Liver (tissue), 9 donors: Measurements from ENCODE around the gene MED6. TPM values are rescaled to one million over a fixed set of nuclear protein-coding genes. Genes with fewer than 3 reads are reported as not detected.
A peak's percentile ranks its signal among the peaks of the same experiment; 100 is the strongest.

ENCODE experiments used
- DNase-seq: peaks from one replicate; pipeline ENCODE4 v3.0.0-alpha.2; 2017; ENCODE audit warnings: low spot score
- H3K27ac ChIP-seq, 2 donors: one replicate each; pipeline ENCODE4 v1.7.0; 2013; ENCODE audit warnings: inconsistent platforms in 2 of 2, low read length in 2 of 2, control low read depth in 1 of 2, low read depth in 1 of 2, mild to moderate bottlenecking in 1 of 2
- H3K27me3 ChIP-seq, 4 donors: one replicate each; pipeline versions ENCODE4 v1.6.1 to v1.7.0; 2013; ENCODE audit warnings: low read length in 3 of 4, inconsistent platforms in 1 of 4, mild to moderate bottlenecking in 1 of 4, moderate library complexity in 1 of 4; ENCODE audit not compliant: control insufficient read depth in 4 of 4, insufficient read depth in 4 of 4
- H3K36me3 ChIP-seq, 4 donors: one replicate each; pipeline versions ENCODE4 v1.6.1 to v1.7.0; 2013; ENCODE audit warnings: low read length in 3 of 4, mild to moderate bottlenecking in 3 of 4, low read depth in 1 of 4, moderate library complexity in 1 of 4; ENCODE audit not compliant: control insufficient read depth in 4 of 4, insufficient read depth in 3 of 4
- H3K4me1 ChIP-seq, 4 donors: one replicate each; pipeline versions ENCODE4 v1.6.1 to v1.7.0; 2013; ENCODE audit warnings: low read length in 3 of 4, mild to moderate bottlenecking in 3 of 4, moderate library complexity in 1 of 4; ENCODE audit not compliant: control insufficient read depth in 4 of 4, insufficient read depth in 4 of 4
- H3K4me3 ChIP-seq, 3 donors: one replicate each; pipeline versions ENCODE4 v1.6.1 to v1.7.0; 2013; ENCODE audit warnings: low read length in 3 of 3, control low read depth in 1 of 3, low read depth in 1 of 3, mild to moderate bottlenecking in 1 of 3
- H3K9ac ChIP-seq, 2 donors: one replicate each; pipeline ENCODE4 v1.7.0; 2013; ENCODE audit warnings: low read length in 2 of 2, mild to moderate bottlenecking in 2 of 2, moderate library complexity in 2 of 2, control low read depth in 1 of 2, low read depth in 1 of 2
- H3K9me3 ChIP-seq, 4 donors: one replicate each; pipeline versions ENCODE4 v1.6.1 to v1.7.0; 2013; ENCODE audit warnings: low read length in 3 of 4; ENCODE audit not compliant: control insufficient read depth in 4 of 4
- ATF3 ChIP-seq: IDR thresholded peaks from 2 replicates; pipeline ENCODE4 v1.6.1; 2016; ENCODE audit warnings: antibody characterized with exemption
- CTCF ChIP-seq: fragments of 150-350 bp; IDR thresholded peaks from 2 replicates; pipeline ENCODE4 v1.5.1; 2017; ENCODE audit warnings: improper control_type of control experiment, low read depth, low read length; ENCODE audit not compliant: missing input control
- EGR1 ChIP-seq, 2 donors: IDR thresholded peaks; 2 replicates each; pipeline ENCODE4 v1.6.1; 2016 to 2018; ENCODE audit warnings: antibody characterized with exemption in 2 of 2, low read depth in 2 of 2
- FOXA1 ChIP-seq: IDR thresholded peaks from 2 replicates; pipeline ENCODE4 v1.6.1; 2016; ENCODE audit warnings: antibody characterized with exemption
- FOXA2 ChIP-seq: IDR thresholded peaks from 2 replicates; pipeline ENCODE4 v1.6.1; 2016; ENCODE audit warnings: antibody characterized with exemption
- GABPA ChIP-seq, 2 donors: IDR thresholded peaks in 1 of 2; conservative IDR thresholded peaks in 1 of 2; 2 replicates each; pipeline ENCODE4 v1.6.1; 2016; ENCODE audit warnings: antibody characterized with exemption in 2 of 2, mild to moderate bottlenecking in 1 of 2, moderate library complexity in 1 of 2
- HNF4A ChIP-seq, 2 donors: conservative IDR thresholded peaks; 2 replicates each; pipeline ENCODE4 v1.6.1; 2016; ENCODE audit warnings: antibody characterized with exemption in 2 of 2, mild to moderate bottlenecking in 2 of 2
- HNF4G ChIP-seq: IDR thresholded peaks from 2 replicates; pipeline ENCODE4 v1.6.1; 2016; ENCODE audit warnings: antibody characterized with exemption
- JUND ChIP-seq, 2 donors: IDR thresholded peaks; 2 replicates each; pipeline ENCODE4 v1.6.1; 2016; ENCODE audit warnings: antibody characterized with exemption in 2 of 2
- MAX ChIP-seq: IDR thresholded peaks from 2 replicates; pipeline ENCODE4 v1.6.1; 2016; ENCODE audit warnings: antibody characterized with exemption
- NR2F2 ChIP-seq: IDR thresholded peaks from 2 replicates; pipeline ENCODE4 v1.6.1; 2016; ENCODE audit warnings: antibody characterized with exemption
- RAD21 ChIP-seq, 2 donors: IDR thresholded peaks; 2 replicates each; pipeline ENCODE4 v1.6.1; 2016; ENCODE audit warnings: antibody characterized with exemption in 2 of 2, mild to moderate bottlenecking in 2 of 2
- REST ChIP-seq: IDR thresholded peaks from 2 replicates; pipeline ENCODE4 v1.6.1; 2016; ENCODE audit warnings: antibody characterized with exemption, mild to moderate bottlenecking
- RXRA ChIP-seq, 2 donors: IDR thresholded peaks; 2 replicates each; pipeline ENCODE4 v1.6.1; 2017 to 2018; ENCODE audit warnings: antibody characterized with exemption in 2 of 2, mild to moderate bottlenecking in 1 of 2
- SP1 ChIP-seq: IDR thresholded peaks from 2 replicates; pipeline ENCODE4 v1.6.1; 2018; ENCODE audit warnings: antibody characterized with exemption, mild to moderate bottlenecking
- TAF1 ChIP-seq: conservative IDR thresholded peaks from 2 replicates; pipeline ENCODE4 v1.6.1; 2016; ENCODE audit warnings: antibody characterized with exemption, mild to moderate bottlenecking
- YY1 ChIP-seq: IDR thresholded peaks from 2 replicates; pipeline ENCODE4 v1.6.1; 2016; ENCODE audit warnings: antibody characterized with exemption, mild to moderate bottlenecking
- ZBTB33 ChIP-seq: IDR thresholded peaks from 2 replicates; pipeline ENCODE4 v1.6.1; 2016; ENCODE audit warnings: antibody characterized with exemption
- WGBS: extraction: QIAGEN DNeasy Blood & Tissue Kit; methylation state at CpG from one replicate; pipeline ENCODE4 v1.1.7; 2013; 5-methylcytosine and 5-hydroxymethylcytosine counted together
- polyA plus RNA-seq, 2 donors: library from polyadenylated mRNA; stranded (reverse) in 1 of 2; unstranded in 1 of 2; fragments of 200-250 nt in 1 of 2; fragments of >200 nt in 1 of 2; fragmentation: Nextera tagmentation in 1 of 2; extraction: Ambion mirVana in 1 of 2; gene quantifications; one replicate each; pipeline versions ENCODE4 v1.2.1 to v1.2.3, GENCODE V29; 2013 to 2015
- total RNA-seq, 2 donors: library from RNA; depleted of rRNA; stranded (reverse); fragments of >200 nt; gene quantifications; one replicate each; pipeline ENCODE4 v1.2.3, GENCODE V29; 2014
- donor health status: healthy.
- donor health status: healthy.
- donor health status: healthy.
- donor health status: healthy.
- donor health status: healthy.

The MED6 gene
- total and polyA plus RNA-seq, 4 donors = 10.4 to 21.3 (median 15.2) TPM

- 95% methylated on average over 6 of the region's 6 CpGs for WGBS
- H3K9me3 ChIP-seq = peaks cover 0 to 9% (median 0%) of the 10 kb centered on the region in 4 donors
- H3K4me3 ChIP-seq = no peak overlapping the region
- peaks cover 0 to 6% (median 5%) of the 10 kb centered on the region in 4 donors for H3K4me1 ChIP-seq
- no peak for DNase-seq
- peaks cover 0 to 5% (median 0%) of the 10 kb centered on the region in 4 donors for H3K27me3 ChIP-seq
- no peak for TF ChIP-seq MAX
- TF ChIP-seq YY1 = no peak
- no peak for TF ChIP-seq CTCF
- H3K27ac ChIP-seq = no peak overlapping the region
- H3K36me3 ChIP-seq = no peaks in the 10 kb centered on the region
- no peak overlapping the region for H3K9ac ChIP-seq
These were observed 35.6 kb upstream of the MED6 start for GRCh38 chr14:70635971-70636595.

- Histone ChIP-seq H3K36me3 (no peaks in the 10 kb centered on the region), H3K4me1 (peaks cover 0 to 2% (median 0%) of the 10 kb centered on the region in 4 donors), H3K4me3 (no peak overlapping the region), H3K9ac (no peak overlapping the region), H3K9me3 (peaks cover 0 to 13% (median 0%) of the 10 kb centered on the region in 4 donors), H3K27ac (no peak overlapping the region), H3K27me3 (no peaks in the 10 kb centered on the region)
- TF ChIP-seq FOXA2 (peak; percentile 15), CTCF (peak; percentile 60), ZBTB33 (no peak), RXRA (IDR thresholded peaks at IDR 0.05) (peak; percentile 87 to 91), ATF3 (no peak), HNF4A (conservative IDR thresholded peaks at IDR 0.05) (peak; percentile 55 to 57), REST (peak; percentile 54), HNF4G (peak; percentile 14), YY1 (peak; percentile 29), GABPA (IDR thresholded peaks at IDR 0.05 in 1 of 2, conservative IDR thresholded peaks at IDR 0.05 in 1 of 2) (no peak), SP1 (peak; percentile 71), EGR1 (IDR thresholded peaks at IDR 0.05; ENCODE audit: low read depth in 2 of 2) (no peak), TAF1 (no peak), RAD21 (IDR thresholded peaks at IDR 0.05) (peak; percentile 90 to 92), FOXA1 (no peak), MAX (no peak), JUND (IDR thresholded peaks at IDR 0.05) (peak in 1 of 2 donors; percentile 17), NR2F2 (no peak)
- no peak for DNase-seq
- 33% methylated on average over 3 of the region's 3 CpGs for WGBS
These were observed 31.5 kb upstream of the MED6 start for GRCh38 chr14:70631948-70632347.
